Measurements from ENCODE around the gene CAMK1D.

DNA sequence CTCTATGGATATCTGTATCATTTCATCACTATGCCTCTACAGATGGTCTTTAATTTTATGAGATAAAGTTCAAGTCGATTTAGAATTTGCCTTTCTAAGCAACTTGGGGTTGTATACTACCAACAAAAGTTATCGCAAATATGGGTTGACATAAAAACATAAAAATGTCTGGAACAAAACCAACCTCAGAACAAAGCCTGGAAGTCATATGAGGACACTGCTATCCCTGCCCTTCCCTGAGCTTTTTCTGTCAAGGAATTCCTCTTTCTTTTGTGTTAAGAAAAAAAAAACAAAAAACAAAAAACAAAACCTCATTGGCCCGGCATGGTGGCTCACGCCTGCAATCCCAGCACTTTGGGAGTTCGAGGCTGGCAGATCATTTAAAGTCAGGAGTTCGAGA, 319.3 kb downstream of the CAMK1D start:
- TF ChIP-seq, protein P1, sequence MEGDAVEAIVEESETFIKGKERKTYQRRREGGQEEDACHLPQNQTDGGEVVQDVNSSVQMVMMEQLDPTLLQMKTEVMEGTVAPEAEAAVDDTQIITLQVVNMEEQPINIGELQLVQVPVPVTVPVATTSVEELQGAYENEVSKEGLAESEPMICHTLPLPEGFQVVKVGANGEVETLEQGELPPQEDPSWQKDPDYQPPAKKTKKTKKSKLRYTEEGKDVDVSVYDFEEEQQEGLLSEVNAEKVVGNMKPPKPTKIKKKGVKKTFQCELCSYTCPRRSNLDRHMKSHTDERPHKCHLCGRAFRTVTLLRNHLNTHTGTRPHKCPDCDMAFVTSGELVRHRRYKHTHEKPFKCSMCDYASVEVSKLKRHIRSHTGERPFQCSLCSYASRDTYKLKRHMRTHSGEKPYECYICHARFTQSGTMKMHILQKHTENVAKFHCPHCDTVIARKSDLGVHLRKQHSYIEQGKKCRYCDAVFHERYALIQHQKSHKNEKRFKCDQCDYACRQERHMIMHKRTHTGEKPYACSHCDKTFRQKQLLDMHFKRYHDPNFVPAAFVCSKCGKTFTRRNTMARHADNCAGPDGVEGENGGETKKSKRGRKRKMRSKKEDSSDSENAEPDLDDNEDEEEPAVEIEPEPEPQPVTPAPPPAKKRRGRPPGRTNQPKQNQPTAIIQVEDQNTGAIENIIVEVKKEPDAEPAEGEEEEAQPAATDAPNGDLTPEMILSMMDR (IDR thresholded peaks at IDR 0.05; ENCODE audit: low read depth, low read length, poor library complexity, severe bottlenecking): no peak
- no peak for TF ChIP-seq EZH2phosphoT487 (IDR thresholded peaks at IDR 0.05; ENCODE audit: borderline replicate concordance, low read length)

Data from DOHH2 (cell line).